GM12875 (cell line): ENCODE results near the gene AQP12B.

Experiments used
- H3K4me3 ChIP-seq: one replicate; pipeline ENCODE4 v1.5.1; 2011; ENCODE audit warnings: low read depth, low read length, control low read depth
- TF ChIP-seq, protein P1 (sequence below): IDR thresholded peaks from 2 replicates; pipeline ENCODE4 v1.5.1; 2011; ENCODE audit warnings: low read depth, mild to moderate bottlenecking, control low read depth, inconsistent platforms, low read length, moderate library complexity, borderline replicate concordance; ENCODE audit not compliant: insufficient read depth

Gene AQP12B

GRCh38 chr2:240646900-240647502, 35.7 kb downstream of the AQP12B start:
- no peak overlapping the region for H3K4me3 ChIP-seq
- TF ChIP-seq, protein P1, sequence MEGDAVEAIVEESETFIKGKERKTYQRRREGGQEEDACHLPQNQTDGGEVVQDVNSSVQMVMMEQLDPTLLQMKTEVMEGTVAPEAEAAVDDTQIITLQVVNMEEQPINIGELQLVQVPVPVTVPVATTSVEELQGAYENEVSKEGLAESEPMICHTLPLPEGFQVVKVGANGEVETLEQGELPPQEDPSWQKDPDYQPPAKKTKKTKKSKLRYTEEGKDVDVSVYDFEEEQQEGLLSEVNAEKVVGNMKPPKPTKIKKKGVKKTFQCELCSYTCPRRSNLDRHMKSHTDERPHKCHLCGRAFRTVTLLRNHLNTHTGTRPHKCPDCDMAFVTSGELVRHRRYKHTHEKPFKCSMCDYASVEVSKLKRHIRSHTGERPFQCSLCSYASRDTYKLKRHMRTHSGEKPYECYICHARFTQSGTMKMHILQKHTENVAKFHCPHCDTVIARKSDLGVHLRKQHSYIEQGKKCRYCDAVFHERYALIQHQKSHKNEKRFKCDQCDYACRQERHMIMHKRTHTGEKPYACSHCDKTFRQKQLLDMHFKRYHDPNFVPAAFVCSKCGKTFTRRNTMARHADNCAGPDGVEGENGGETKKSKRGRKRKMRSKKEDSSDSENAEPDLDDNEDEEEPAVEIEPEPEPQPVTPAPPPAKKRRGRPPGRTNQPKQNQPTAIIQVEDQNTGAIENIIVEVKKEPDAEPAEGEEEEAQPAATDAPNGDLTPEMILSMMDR = no peak

DNA sequence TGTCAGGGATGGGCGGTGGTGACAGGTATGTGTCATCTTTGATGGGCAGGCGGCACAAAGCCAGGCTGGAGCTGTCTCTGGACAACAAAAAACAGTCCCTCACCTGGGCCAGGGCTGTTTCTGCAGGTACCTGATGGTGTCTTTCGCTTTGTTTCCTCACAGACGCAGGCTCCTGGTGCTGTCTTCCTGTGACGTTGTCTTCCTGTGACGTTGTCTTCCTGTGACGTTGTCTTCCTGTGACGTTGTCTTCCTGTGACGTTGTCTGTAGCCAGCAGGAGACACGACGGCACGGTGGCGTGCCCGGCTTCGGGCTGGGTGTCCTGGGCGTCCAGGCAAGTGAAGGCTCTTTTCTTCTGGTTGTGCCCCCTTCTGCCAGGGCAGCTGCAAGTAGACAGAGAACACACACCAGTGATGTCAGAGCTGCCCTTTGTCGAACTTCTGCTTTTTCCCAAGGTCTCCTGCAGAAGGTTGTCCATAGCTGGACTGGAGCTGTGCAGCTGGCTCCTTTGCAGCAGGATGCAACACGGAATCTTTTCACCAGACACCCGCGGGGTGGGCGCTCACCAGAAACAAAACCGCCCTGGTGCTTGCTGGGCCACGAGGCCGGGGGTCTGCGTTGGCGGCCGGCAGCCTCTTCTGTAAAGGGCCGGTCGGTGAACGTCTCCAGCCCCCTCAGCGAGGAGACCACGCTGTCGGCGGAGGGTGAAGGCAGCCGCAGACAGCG, 36.3 kb downstream of the AQP12B start:
- no peak overlapping the region for H3K4me3 ChIP-seq
- TF ChIP-seq, protein P1 = no peak

- TF ChIP-seq, protein P1 = no peak
- H3K4me3 ChIP-seq = no peak overlapping the region
These were observed 36.9 kb downstream of the AQP12B start for GRCh38 chr2:240645801-240646175.

DNA sequence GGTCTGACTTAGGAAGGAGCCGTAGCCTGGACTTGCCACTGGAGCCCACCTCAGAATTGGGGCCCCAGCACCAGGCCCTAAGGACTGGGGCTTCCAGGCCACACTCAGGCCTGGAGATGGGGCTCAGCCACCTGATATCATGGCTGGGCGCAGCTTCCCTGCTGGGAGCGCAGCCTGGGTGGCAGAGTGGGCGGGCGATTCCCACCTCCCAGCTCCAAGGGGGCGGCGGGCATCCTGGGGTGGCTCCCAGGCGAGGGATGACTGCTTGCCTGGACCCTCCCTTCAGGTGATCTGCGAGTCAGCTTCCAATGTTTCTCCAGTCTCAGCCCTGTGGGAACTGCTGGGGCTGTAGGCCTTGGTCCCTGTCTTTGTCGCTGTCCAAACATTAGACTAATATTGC, 37.3 kb downstream of the AQP12B start:
- TF ChIP-seq, protein P1 = no peak
- H3K4me3 ChIP-seq = no peak overlapping the region

GRCh38 chr2:240644859-240645301, 37.8 kb downstream of the AQP12B start:
- no peak overlapping the region for H3K4me3 ChIP-seq
- TF ChIP-seq, protein P1 = no peak

- TF ChIP-seq, protein P1 = no peak
- H3K4me3 ChIP-seq = no peak overlapping the region
These were observed 38.5 kb downstream of the AQP12B start for GRCh38 chr2:240644171-240644651.

- no peak overlapping the region for H3K4me3 ChIP-seq
- TF ChIP-seq, protein P1 = no peak
These were observed 38.9 kb downstream of the AQP12B start for GRCh38 chr2:240643811-240644150.
